HG03442 (cell line): ENCODE results near the gene POMGNT1.
"Not testable (repeated sequence)": the region's sequence is repeated elsewhere in the genome, so short reads cannot be mapped to it uniquely, and the experiment has no call there.

Experiments used
- ATAC-seq: cut with Tn5 transposase; IDR thresholded peaks from one replicate; pipeline ENCODE4 v1.9.1; 2021; ENCODE audit warnings: mild to moderate bottlenecking, moderate library complexity; ENCODE audit not compliant: unreplicated experiment

The POMGNT1 gene

DNA sequence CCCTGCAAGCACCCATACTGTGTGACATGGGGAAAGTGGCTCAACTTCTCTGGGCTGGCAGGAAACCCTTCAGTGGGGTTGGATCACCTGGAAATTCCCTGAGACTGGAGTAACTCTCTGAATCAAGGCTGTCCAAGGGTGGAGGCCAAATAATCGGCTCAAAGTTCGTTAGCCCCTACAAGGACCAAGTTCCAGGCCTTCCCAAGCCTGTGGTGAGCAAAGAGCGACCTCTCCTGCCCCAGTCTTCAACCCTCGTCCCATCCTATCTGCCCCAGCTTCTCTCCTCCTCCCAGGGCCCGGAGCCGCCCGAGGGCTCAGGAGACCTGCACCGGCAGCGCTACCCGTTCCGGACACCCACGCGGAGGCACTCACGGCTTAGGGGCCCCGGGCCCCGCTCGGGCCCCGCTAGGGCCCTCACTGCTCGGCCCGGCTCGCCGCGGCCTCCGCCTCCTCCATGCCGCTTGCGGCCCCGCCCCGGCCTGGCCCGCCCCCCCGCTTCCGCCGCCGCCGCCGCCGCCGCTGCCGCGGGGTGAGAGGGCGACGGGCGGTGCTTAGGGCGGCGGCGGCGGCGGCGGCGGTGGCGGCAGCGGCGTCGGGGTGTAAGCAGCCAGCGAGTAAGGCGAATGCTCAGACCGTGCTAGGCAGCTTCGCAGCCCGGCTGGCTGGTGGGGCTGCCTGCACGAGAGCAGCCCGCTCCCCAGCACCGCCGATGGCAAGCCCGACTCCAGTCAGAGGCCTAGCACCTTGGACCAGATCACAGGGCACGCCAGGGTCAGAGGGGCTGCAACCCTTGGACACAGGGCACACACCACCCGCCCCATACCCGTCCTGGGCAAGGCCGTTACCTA lies at the start of gene POMGNT1:
Gene POMGNT1, minus strand, starts transcription at position 471 of the 848 bp plus-strand sequence. CDS start 613 bp downstream, outside the sequence.
- peak; percentile 82 for ATAC-seq

- ATAC-seq: peak; percentile 91
Measured at GRCh38 chr1:46247436-46248121, 49.3 kb upstream of the POMGNT1 start, which contains the start of gene RAD54L. Gene RAD54L, plus strand, starts transcription at chr1:46247763. Its CDS starts 643 bp downstream, at chr1:46248406.

- ATAC-seq: peak; percentile 52
Measured at GRCh38 chr1:46246548-46247435, 48.6 kb upstream of the POMGNT1 start.

DNA sequence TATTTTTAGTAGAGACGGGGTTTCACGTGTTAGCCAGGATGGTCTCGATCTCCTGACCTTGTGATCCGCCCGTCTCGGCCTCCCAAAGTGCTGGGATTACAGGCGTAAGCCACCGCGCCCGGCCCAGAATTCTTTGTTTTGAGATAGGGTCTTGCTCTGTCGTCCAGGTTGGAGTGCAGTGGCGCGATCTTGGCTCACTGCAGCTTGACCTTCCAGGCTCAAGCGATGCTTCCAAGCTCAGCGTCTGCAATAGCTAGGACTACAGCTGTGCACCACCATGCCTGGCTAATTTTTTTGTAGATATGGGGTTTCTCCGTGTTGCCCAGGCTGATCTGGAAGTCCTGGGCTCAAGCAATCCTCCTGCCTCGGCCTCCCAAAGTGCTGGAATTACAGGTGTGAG lies 47.9 kb upstream of the POMGNT1 start:
- not testable (repeated sequence) for ATAC-seq

DNA sequence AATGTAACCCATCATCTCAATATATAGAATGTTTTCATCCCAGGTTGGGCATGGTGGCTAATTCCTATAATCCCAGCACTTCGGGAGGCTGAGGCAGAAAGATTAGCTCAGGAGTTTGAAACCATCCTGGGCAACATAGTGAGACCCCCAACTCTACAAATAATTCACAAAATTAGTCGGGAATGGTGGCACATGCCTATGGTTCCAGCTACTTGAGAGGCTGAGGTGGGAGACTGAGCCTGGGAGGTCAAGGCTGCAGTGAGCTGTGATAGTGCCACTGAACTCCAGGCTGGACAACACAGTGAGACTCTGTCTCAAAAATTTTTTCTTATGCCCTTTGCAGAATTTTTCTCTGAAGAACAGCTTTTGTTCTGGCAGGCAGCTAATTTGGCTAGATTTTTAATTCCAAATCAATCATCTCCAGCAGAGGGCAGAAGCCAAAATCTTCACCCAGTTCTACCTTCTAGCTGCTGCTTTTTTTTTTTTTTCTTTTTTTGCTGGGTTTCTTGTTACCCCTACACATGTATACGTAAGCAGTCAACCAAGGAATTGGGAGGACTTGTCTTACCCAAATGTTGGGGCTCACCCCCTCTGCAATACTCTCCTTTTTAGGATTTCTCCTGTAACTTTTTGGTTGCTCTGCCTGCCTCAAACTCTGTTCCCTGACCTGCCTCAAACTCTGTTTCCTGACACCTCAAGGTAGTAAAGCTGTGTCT lies 46.6 kb upstream of the POMGNT1 start:
- no peak for ATAC-seq

- ATAC-seq: not testable (repeated sequence)
Measured at GRCh38 chr1:46243831-46244230, 45.6 kb upstream of the POMGNT1 start.

GRCh38 chr1:46242918-46243317 lies 44.7 kb upstream of the POMGNT1 start:
- ATAC-seq: no peak

- ATAC-seq: not testable (repeated sequence)
Measured at GRCh38 chr1:46241733-46242132, 43.5 kb upstream of the POMGNT1 start.

GRCh38 chr1:46238865-46239264 lies 40.6 kb upstream of the POMGNT1 start:
- ATAC-seq: not testable (repeated sequence)

GRCh38 chr1:46236882-46237281 lies 38.6 kb upstream of the POMGNT1 start:
- ATAC-seq: no peak

- ATAC-seq: not testable (repeated sequence)
Measured at GRCh38 chr1:46231231-46231630, 33.0 kb upstream of the POMGNT1 start.

- ATAC-seq: no peak
Measured at GRCh38 chr1:46224966-46225365, 26.7 kb upstream of the POMGNT1 start.

DNA sequence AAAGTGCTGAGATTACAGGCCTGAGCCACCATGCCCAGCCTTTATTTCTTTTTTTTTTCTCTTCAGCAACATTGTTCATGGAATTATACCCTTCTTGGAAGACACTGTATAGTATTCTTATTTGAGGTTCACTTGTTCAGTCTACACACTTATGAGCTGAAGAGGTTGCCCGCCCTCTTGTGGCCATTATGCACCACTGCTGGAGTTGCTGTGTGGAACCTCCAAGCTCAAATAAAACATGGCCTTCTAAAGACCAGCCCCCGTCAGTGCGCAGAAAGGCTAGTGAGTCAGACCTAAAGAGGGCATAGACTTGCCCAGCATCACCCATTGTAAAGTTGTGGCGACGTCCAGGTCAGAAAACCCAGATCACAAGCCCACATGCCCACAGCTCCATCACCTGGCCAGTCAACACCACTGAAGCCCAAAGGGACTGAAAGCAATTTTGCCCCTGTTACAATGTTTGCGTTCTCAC lies 25.3 kb upstream of the POMGNT1 start:
- ATAC-seq: no peak

GRCh38 chr1:46223055-46223454 lies 24.8 kb upstream of the POMGNT1 start:
- not testable (repeated sequence) for ATAC-seq

DNA sequence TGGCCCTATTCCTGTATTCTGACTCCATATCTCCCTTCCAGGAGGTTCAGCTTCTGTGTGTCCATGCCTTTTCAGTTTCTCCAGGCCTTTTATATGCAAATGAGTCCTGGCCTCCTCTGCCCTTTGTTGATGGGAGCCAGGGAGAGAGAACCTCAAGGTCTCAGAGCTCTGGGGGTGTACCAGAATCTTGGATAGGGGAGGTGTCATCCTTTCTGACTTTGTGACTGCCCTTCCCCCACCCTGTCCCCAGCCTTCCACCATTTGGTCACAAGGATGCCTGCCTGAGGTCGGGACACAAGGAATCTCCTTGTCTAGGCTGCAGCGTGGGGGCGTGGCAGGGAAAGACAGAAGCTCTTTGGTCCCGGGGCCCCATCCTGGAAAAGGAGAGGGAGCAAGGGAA lies 23.5 kb upstream of the POMGNT1 start:
- no peak for ATAC-seq

GRCh38 chr1:46220808-46221207 lies 22.6 kb upstream of the POMGNT1 start:
- no peak for ATAC-seq

- ATAC-seq: no peak
Measured at GRCh38 chr1:46219551-46220520, 21.6 kb upstream of the POMGNT1 start.

- no peak for ATAC-seq
Measured at GRCh38 chr1:46218443-46218842, 20.2 kb upstream of the POMGNT1 start.

DNA sequence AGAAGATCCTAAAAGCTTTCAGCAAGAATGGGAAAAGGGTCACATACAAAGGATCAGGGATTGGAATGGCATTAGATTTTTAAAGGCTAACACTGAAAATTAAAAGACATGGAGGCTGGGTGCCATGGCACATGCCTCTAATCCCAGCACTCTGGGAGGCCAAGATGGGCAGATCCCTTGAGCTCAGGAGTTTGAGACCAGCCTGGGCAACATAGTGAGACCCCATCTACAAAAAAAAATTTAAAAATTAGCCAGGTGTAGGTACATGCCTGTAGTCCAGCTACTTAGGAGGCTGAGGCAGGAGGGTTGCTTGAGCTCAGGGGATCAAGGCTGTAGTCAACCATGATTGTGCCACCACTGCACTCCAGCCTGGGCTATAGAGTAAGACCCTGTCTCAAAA lies 17.3 kb upstream of the POMGNT1 start:
- no peak for ATAC-seq
